Ramos (cell line): ENCODE data around the gene USH2A.

Experiments used
- in situ Hi-C: fragments of 300-500 bp; cut with MboI; formaldehyde crosslinking; loops from one replicate; pipeline ENCODE4 v1.14.3; 2022; ENCODE audit warnings: low sequenced_read_pairs; ENCODE audit not compliant: unreplicated experiment

The USH2A gene

DNA sequence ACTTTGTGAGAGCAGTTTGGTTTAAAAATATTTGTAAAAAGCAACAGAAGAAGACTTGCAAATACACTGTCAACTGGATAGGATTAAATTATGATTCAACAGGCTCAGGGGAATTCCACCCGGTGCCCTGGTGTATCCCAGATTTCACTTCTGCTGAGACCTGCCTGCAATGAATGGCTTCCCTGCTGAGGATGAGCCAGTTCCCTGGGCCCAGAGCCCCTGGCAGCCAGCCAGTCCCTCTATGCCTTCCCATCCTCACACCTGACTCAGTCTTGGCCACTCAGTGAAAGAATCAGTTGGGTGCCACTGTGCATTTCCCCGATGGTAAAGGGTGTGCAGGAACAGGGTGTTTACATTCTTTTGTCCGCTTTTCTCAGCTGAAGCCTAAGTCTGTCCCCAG, 791.8 kb downstream of the USH2A start:
- in situ Hi-C loops, result no loop called here

- in situ Hi-C loops, result no loop called here
Measured at GRCh38 chr1:215631040-215631439, 792.2 kb downstream of the USH2A start.

DNA sequence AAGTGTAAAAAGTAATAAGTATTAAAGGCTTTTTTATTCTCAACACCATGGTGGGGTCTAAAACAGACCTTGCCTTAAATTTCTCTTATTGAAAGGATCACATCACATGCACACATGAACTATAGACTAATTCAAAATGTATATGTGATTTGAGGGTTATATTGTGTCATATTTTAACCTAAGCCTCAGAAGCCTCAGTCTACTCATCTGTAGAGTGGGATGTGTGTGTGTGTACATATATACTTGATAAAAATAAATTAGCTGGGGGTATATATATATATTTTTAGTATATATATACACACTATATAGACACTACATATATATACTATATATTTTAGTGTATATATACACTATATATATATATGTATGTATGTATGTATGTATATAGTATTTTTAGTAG, 797.3 kb downstream of the USH2A start:
- in situ Hi-C loops, result no loop called here

DNA sequence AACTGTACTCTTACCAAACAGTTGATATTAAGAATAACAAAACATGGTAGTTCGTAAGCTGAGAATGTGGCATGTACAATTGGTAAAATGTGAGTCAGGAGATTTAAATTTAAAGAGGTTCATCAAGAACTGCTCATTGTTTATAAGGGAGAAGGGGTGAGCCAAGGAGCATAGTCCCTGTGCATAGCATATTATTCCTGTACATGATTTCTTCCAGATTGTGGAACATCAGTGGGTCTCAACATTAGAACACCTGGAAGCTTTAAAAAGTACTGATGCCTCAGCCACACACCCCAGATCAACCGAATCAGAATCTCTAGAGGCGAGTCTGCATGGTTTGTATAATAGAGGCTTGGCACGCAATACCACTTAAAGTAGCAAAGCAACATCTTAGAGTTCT, 800.1 kb downstream of the USH2A start:
- in situ Hi-C loops, result no loop called here

- in situ Hi-C loops, result no loop called here
Measured at GRCh38 chr1:215617979-215618378, 805.3 kb downstream of the USH2A start.

DNA sequence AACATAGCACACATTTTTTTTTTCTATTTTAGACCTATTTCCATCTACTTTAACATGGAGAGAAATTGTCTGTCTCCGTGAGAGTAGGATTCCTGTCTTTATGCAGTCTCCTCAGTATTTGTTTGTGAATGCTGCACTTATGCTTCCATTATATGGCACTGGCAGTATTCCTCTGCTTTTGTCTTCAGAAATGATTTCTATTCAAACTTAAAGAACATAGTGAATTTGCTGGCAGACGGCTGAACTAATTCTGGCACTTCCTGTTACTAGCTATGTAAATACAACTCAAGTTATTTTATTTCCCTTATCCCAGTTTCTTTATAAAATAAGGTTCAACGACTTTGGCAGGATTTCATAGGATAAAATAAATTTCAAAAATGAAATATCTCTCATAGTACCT, 810.9 kb downstream of the USH2A start:
- in situ Hi-C loops, result no loop called here

GRCh38 chr1:215608646-215609045, 814.6 kb downstream of the USH2A start:
- in situ Hi-C loops, result no loop called here

- in situ Hi-C loops, result no loop called here
Measured at GRCh38 chr1:215607412-215607811, 815.8 kb downstream of the USH2A start.

GRCh38 chr1:215606564-215607168, 816.6 kb downstream of the USH2A start:
- in situ Hi-C loops, result no loop called here

GRCh38 chr1:215606036-215606435, 817.2 kb downstream of the USH2A start:
- in situ Hi-C loops, result no loop called here

DNA sequence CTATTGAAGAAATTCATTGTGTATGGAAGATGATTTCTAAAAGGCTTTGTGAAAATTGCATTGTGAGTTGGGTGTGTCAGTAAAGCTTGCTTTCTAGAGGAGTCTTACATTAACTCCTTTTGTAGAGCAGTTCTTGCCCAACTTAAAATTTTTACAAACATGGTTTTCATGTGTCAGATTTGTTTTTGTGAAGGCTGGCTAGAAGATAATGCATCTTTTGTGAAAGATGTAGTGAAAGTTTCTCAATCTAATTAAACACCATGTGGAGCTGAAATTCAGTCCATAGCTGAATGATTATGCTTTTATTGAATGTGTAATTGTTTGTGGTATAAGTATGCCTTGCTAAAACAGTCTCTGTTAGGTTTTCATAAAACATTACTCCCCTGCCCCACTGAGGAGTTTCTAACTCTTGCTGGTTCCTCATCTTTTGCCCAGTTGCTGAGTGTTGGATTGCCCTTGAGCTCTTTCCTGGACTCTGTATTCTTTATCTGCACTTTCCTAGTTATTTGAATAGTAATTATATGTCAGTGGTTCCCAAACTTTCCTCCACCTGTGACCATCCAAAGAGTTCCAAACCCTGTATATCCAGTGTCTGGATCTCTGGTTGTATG, 818.1 kb downstream of the USH2A start:
- in situ Hi-C loops, result no loop called here

DNA sequence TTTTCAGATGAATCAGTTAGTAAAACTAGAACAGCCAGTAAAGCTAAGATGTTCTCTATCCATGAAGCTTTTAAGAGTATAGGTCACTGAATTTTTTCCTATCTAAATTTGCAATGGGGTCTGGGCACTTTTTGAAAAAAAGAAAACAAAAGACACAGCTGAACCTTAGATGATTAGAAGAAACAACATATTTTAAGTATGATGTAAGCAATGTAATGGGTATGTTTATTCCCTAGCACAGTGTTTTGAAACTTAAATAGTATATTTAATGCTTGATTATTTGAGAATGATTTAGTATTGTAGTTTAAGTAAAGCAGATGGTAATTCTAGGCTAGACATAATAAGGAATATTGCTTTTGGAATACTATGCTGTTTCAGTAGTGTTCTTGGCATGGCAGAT, 819.9 kb downstream of the USH2A start:
- in situ Hi-C loops, result no loop called here

- in situ Hi-C loops, result no loop called here
Measured at GRCh38 chr1:215601276-215601675, 822.0 kb downstream of the USH2A start.

DNA sequence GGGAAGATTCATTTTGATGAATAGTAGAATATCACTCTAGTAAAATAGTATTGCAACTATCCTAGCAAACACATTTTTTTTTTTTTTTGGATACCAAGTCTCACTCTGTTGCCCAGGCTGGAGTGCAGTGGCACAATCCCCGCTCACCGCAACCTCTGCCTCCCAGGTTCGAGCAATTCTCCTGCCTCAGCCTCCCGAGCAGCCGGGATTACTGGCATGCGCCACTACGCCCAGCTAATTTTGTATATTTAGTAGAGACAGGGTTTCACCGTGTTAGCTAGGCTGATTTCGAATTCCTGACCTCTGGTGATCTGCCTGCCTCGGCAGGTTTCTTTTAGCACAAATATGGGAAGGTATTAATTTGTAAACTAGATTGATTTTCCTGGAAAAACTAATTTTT, 822.4 kb downstream of the USH2A start:
- in situ Hi-C loops, result no loop called here

DNA sequence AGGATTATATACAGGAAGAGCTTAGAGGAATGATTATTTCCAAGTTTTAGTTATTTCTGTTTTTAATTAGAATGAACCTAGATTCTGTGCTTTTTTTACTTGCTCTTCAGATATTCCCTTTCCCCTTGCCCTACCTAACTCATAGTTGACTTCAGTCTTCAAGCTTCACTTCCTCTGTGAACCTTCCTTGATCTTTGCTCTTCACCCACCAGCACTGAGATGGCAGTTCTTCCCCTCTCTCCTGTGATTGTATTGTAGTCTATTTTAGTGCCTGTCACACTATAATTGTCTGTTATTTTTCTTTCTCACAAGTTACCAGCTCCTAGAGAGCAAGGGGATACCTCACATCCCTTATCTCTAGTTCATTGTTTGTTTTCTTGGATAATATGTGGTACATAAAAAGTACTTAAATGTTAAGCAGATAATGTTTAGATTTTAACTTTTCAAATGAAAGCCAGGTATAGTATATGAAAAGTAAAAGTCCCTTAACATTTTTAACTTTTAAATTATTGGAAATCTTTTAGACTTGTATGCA, 822.9 kb downstream of the USH2A start:
- in situ Hi-C loops, result no loop called here

- in situ Hi-C loops, result no loop called here
Measured at GRCh38 chr1:215599418-215600074, 823.7 kb downstream of the USH2A start.

- in situ Hi-C loops, result no loop called here
Measured at GRCh38 chr1:215597961-215598360, 825.3 kb downstream of the USH2A start.

DNA sequence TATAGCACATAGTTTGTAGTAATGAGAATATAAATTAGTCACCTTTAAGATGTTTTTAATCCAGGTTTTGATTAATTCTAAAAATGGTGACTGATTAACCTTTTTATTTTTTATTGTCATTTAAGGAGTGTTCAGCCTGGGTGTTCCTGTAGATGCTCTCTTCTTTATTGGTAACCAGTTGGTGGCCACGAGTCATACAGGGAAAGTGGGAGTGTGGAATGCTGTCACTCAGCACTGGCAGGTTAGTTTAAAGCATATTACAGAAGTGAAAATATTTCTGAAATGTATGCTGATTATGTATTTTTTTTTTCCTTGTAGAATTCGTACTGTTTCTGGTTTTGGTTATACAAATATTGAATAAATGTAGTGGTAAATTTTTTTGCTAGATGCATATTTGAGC, 828.0 kb downstream of the USH2A start:
- in situ Hi-C loops, result no loop called here

DNA sequence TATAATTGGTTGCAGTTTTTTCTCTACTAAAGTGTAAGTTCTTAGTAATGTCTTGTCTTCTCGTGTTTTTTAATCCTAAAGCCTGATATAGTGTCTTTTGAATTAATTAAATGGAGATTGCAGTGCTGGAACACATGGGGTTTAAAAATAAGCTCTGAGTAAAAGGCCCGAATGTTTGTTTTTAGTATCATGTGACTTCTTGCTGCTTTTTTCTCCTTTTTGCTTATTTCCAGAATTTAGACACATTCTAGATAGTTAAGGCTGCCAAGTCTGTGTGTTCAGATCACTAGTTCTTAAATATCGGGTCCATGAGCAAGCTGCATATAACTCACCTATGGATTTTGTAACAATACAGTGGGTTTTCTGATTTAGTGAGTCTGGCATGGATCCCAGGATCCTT, 828.6 kb downstream of the USH2A start:
- in situ Hi-C loops, result no loop called here

DNA sequence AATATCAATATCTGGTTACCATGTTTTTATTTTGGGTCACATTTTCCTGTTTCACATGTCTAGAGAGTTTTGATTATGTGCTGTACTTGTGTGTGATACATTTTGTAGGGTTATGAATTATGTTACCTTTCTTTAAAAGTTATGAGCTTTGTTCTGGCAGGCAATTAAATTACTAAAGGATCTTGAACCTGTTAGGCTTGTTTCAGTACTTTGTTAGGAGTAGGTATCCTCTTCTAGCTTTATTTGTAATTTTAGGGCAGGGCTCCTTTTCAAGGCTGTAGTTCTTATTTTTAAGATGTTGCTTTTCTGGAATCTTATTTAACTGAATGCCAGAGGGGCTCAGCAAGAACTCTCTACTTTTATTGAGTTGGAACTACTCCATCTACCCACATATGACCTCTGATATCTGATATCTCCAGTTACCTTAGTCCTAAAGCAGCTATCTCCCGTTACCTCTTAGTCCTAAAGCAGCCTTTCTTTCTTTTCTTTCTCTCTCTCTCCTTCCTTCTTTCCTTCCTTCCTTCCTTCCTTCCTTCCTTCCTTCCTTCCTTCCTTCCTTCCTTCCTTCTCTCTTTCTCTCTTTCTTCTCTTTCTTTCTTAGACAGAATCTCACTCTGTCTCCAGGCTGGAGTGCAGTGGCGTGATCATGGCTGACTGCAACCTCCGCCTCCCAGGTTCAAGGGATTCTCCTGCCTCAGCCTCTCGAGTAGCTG, 832.3 kb downstream of the USH2A start:
- in situ Hi-C loops, result no loop called here
